WTC11 (cell line): ENCODE results near the gene ODAD4. TPM values are rescaled to one million over a fixed set of nuclear protein-coding genes. Genes with fewer than 3 reads are reported as not detected.

ENCODE experiments used
- ATAC-seq: fragments of 200-7000 bp; cut with Tn5 transposase; 2 replicates; pipeline ENCODE4 v1.10.0; 2021; ENCODE audit warnings: mild to moderate bottlenecking, moderate library complexity
- CTCF ChIA-PET: fragments of 300-600 bp; sonication (Branson Sonifier 250); formaldehyde crosslinking; loops from one replicate; lab custom pipeline; 2021; ENCODE audit warnings: antibody characterized with exemption; lab: Charles Lee
- POLR2A ChIA-PET: fragments of 350-600 bp; sonication (Branson Sonifier 250); formaldehyde crosslinking; loops from one replicate; lab custom pipeline; 2021; ENCODE audit warnings: antibody characterized with exemption; lab: Charles Lee
- DNase-seq: peaks from one replicate; pipeline ENCODE4 v3.0.0; 2021; ENCODE audit warnings: low spot score
- H3K27ac Mint-ChIP-seq: 2 replicates; pipeline ENCODE4 v1.8.0; 2021; ENCODE audit warnings: mixed read lengths
- H3K27me3 Mint-ChIP-seq: 2 replicates; pipeline ENCODE4 v1.8.0; 2021; ENCODE audit warnings: low read depth, mild to moderate bottlenecking, moderate library complexity, mixed read lengths
- H3K36me3 Mint-ChIP-seq: 2 replicates; pipeline ENCODE4 v1.8.0; 2021; ENCODE audit warnings: mixed read lengths
- H3K4me1 Mint-ChIP-seq: 2 replicates; pipeline ENCODE4 v1.8.0; 2022; ENCODE audit warnings: mixed read lengths
- H3K4me3 Mint-ChIP-seq: 2 replicates; pipeline ENCODE4 v1.8.0; 2021; ENCODE audit warnings: mild to moderate bottlenecking, moderate library complexity, mixed read lengths
- H3K9me3 Mint-ChIP-seq: 2 replicates; pipeline ENCODE4 v1.8.0; 2021; ENCODE audit warnings: mixed read lengths
- EMX1 ChIP-seq: fragments of 250-450 bp; sonication (Bioruptor Pico); IDR thresholded peaks from 2 replicates; pipeline ENCODE4 v1.8.0; 2021; ENCODE audit warnings: mild to moderate bottlenecking
- ESRRA ChIP-seq: sonication (generic); formaldehyde crosslinking; IDR thresholded peaks from 2 replicates; pipeline ENCODE4 v1.8.1; 2022; ENCODE audit warnings: mild to moderate bottlenecking, missing genetic modification reagents, borderline replicate concordance
- GABPB1 ChIP-seq: sonication (generic); formaldehyde crosslinking; IDR thresholded peaks from 2 replicates; pipeline ENCODE4 v1.8.1; 2023; ENCODE audit warnings: mild to moderate bottlenecking, missing genetic modification reagents
- GTF2I ChIP-seq: fragments of 250-450 bp; sonication (Bioruptor Pico); conservative IDR thresholded peaks from 2 replicates; pipeline ENCODE4 v1.4.0; 2021; ENCODE audit warnings: mild to moderate bottlenecking
- NFYB ChIP-seq: sonication (generic); formaldehyde crosslinking; conservative IDR thresholded peaks from 2 replicates; pipeline ENCODE4 v1.8.0; 2022; ENCODE audit warnings: low read depth, missing genetic modification reagents
- NR1H2 ChIP-seq: sonication (generic); formaldehyde crosslinking; IDR thresholded peaks from 2 replicates; pipeline ENCODE4 v1.9.0; 2021; ENCODE audit warnings: mild to moderate bottlenecking, moderate library complexity, missing genetic modification reagents
- NR2C2 ChIP-seq: sonication (generic); formaldehyde crosslinking; IDR thresholded peaks from 2 replicates; pipeline ENCODE4 v1.8.0; 2022; ENCODE audit warnings: mild to moderate bottlenecking, missing genetic modification reagents
- NR3C1 ChIP-seq: sonication (generic); formaldehyde crosslinking; conservative IDR thresholded peaks from 2 replicates; pipeline ENCODE4 v1.8.1; 2023; ENCODE audit warnings: low read depth, mild to moderate bottlenecking, missing genetic modification reagents
- OVOL2 ChIP-seq: fragments of 250-450 bp; sonication (Bioruptor Pico); IDR thresholded peaks from 2 replicates; pipeline ENCODE4 v1.9.0; 2021; ENCODE audit warnings: mild to moderate bottlenecking, borderline replicate concordance
- SP1 ChIP-seq: sonication (generic); formaldehyde crosslinking; conservative IDR thresholded peaks from 2 replicates; pipeline ENCODE4 v1.8.1; 2022; ENCODE audit warnings: missing genetic modification reagents
- ZNF121 ChIP-seq: sonication (generic); formaldehyde crosslinking; IDR thresholded peaks from 2 replicates; pipeline ENCODE4 v1.8.0; 2023; ENCODE audit warnings: missing genetic modification reagents
- ZNF317 ChIP-seq: sonication (generic); formaldehyde crosslinking; IDR thresholded peaks from 2 replicates; pipeline ENCODE4 v1.8.1; 2023; ENCODE audit warnings: low read depth, mild to moderate bottlenecking, moderate library complexity, missing genetic modification reagents, borderline replicate concordance
- ZNF423 ChIP-seq: fragments of 250-450 bp; sonication (Bioruptor Pico); IDR thresholded peaks from 2 replicates; pipeline ENCODE4 v2.1.2; 2022; ENCODE audit warnings: mild to moderate bottlenecking, moderate library complexity
- total RNA-seq: library from RNA; stranded (reverse); gene quantifications from 3 replicates; pipeline ENCODE4 v1.2.3, GENCODE V29; 2021
- TF ChIP-seq, protein P1 (sequence below): sonication (generic); formaldehyde crosslinking; IDR thresholded peaks from 2 replicates; pipeline ENCODE4 v1.8.1; 2022; ENCODE audit warnings: mild to moderate bottlenecking, missing genetic modification reagents, moderate library complexity, borderline replicate concordance
- TF ChIP-seq, protein P2 (sequence below): sonication (generic); formaldehyde crosslinking; IDR thresholded peaks from 2 replicates; pipeline ENCODE4 v1.8.0; 2022; ENCODE audit warnings: mild to moderate bottlenecking, missing genetic modification reagents
- TF ChIP-seq, protein P3 (sequence below): sonication (generic); formaldehyde crosslinking; IDR thresholded peaks from 2 replicates; pipeline ENCODE4 v1.8.1; 2023; ENCODE audit warnings: mild to moderate bottlenecking, missing genetic modification reagents, moderate library complexity
- TF ChIP-seq, protein P4 (sequence below): fragments of 250-450 bp; sonication (Bioruptor Pico); IDR thresholded peaks from 2 replicates; pipeline ENCODE4 v1.9.0; 2021; ENCODE audit warnings: mild to moderate bottlenecking, borderline replicate concordance
- TF ChIP-seq, protein P5 (sequence below): sonication (generic); formaldehyde crosslinking; IDR thresholded peaks from 2 replicates; pipeline ENCODE4 v1.8.0; 2022; ENCODE audit warnings: mild to moderate bottlenecking, missing genetic modification reagents

ODAD4 gene
- total RNA-seq, 1 experiment from 2014 or later = 1.9 TPM

DNA sequence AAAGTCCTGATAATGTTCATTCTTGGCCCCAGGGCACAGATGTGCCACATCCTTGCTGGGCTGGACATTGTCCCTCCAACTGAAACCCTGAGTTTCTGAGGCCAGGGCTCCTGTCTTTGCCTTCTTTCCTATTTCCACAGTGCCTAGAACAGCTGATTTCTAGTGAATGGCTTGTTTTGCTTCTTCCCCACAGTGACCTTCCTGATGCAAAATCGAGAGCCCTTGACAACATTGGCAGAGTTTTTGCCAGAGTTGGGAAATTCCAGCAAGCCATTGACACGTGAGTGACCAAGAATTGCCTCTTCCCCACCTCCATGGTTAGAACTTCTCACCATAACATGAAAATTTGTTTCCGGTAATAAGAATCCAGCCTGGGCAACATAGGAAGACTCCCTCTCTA, 14.5 kb downstream of the ODAD4 start (continued):
- TF ChIP-seq, protein P1, sequence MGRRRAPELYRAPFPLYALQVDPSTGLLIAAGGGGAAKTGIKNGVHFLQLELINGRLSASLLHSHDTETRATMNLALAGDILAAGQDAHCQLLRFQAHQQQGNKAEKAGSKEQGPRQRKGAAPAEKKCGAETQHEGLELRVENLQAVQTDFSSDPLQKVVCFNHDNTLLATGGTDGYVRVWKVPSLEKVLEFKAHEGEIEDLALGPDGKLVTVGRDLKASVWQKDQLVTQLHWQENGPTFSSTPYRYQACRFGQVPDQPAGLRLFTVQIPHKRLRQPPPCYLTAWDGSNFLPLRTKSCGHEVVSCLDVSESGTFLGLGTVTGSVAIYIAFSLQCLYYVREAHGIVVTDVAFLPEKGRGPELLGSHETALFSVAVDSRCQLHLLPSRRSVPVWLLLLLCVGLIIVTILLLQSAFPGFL = no peak
- TF ChIP-seq OVOL2 (CRISPR knock-in tag) = no peak
- TF ChIP-seq GTF2I (CRISPR knock-in tag) = no peak
- TF ChIP-seq NR1H2 (CRISPR knock-in tag) = no peak
- no peak for TF ChIP-seq ESRRA (CRISPR knock-in tag)
- no peak for TF ChIP-seq ZNF121 (CRISPR knock-in tag)
- TF ChIP-seq, protein P2, sequence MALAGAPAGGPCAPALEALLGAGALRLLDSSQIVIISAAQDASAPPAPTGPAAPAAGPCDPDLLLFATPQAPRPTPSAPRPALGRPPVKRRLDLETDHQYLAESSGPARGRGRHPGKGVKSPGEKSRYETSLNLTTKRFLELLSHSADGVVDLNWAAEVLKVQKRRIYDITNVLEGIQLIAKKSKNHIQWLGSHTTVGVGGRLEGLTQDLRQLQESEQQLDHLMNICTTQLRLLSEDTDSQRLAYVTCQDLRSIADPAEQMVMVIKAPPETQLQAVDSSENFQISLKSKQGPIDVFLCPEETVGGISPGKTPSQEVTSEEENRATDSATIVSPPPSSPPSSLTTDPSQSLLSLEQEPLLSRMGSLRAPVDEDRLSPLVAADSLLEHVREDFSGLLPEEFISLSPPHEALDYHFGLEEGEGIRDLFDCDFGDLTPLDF (CRISPR knock-in tag) = no peak

DNA sequence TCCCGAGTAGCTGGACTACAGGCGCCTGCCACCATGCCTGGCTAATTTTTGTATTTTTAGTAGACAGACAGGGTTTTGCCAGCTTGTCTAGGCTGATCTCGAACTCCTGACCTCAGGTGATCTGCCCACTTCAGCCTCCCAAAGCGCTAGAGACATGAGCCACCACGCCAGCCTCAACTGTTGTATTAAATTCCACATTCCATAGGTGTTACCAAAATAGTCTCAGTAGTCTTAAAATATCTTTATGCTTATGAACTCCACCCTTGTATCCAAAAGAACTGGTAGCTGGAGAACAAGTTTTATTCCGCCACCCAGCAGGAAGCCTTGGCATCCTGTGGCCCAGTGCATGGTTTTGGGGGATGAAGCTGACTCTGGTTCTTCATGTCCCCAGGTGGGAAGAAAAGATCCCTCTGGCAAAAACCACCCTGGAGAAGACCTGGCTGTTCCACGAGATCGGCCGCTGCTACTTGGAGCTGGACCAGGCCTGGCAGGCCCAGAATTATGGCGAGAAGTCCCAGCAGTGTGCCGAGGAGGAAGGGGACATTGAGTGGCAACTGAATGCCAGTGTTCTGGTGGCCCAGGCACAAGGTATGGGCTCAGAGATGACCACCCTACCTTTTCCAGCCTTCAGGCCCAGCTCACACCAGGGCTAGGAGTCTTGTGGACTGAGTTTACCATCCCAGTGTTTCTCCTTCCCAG, 18.5 kb downstream of the ODAD4 start:
- Mint-ChIP-seq H3K27me3 (no peaks in the 10 kb centered on the region), H3K27ac (no peak overlapping the region), H3K9me3 (no peaks in the 10 kb centered on the region), H3K4me1 (no peaks in the 10 kb centered on the region), H3K36me3 (no peaks in the 10 kb centered on the region), H3K4me3 (no peak overlapping the region)
- DNase-seq (no peak), ATAC-seq (no peak)
- ChIA-PET POLR2A (interaction anchor here (0.5 kb wide), 1 partner anchor 158 kb away, joined by 3 read pairs; no protein-coding TSS in a partner anchor), CTCF (interaction anchor here (1.0 to 1.8 kb wide), 3 partner anchors 8 to 18 kb away, joined by 3 to 8 read pairs (median 7); partner anchors contain the start of gene ODAD4)
- TF ChIP-seq GABPB1 = no peak
- TF ChIP-seq, protein P3, sequence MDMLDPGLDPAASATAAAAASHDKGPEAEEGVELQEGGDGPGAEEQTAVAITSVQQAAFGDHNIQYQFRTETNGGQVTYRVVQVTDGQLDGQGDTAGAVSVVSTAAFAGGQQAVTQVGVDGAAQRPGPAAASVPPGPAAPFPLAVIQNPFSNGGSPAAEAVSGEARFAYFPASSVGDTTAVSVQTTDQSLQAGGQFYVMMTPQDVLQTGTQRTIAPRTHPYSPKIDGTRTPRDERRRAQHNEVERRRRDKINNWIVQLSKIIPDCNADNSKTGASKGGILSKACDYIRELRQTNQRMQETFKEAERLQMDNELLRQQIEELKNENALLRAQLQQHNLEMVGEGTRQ (CRISPR knock-in tag) = no peak
- TF ChIP-seq SP1 (CRISPR knock-in tag) = no peak
- TF ChIP-seq ZNF317 (CRISPR knock-in tag) = no peak
- no peak for TF ChIP-seq NR3C1
- no peak for TF ChIP-seq EMX1 (CRISPR knock-in tag)
- TF ChIP-seq, protein P4, sequence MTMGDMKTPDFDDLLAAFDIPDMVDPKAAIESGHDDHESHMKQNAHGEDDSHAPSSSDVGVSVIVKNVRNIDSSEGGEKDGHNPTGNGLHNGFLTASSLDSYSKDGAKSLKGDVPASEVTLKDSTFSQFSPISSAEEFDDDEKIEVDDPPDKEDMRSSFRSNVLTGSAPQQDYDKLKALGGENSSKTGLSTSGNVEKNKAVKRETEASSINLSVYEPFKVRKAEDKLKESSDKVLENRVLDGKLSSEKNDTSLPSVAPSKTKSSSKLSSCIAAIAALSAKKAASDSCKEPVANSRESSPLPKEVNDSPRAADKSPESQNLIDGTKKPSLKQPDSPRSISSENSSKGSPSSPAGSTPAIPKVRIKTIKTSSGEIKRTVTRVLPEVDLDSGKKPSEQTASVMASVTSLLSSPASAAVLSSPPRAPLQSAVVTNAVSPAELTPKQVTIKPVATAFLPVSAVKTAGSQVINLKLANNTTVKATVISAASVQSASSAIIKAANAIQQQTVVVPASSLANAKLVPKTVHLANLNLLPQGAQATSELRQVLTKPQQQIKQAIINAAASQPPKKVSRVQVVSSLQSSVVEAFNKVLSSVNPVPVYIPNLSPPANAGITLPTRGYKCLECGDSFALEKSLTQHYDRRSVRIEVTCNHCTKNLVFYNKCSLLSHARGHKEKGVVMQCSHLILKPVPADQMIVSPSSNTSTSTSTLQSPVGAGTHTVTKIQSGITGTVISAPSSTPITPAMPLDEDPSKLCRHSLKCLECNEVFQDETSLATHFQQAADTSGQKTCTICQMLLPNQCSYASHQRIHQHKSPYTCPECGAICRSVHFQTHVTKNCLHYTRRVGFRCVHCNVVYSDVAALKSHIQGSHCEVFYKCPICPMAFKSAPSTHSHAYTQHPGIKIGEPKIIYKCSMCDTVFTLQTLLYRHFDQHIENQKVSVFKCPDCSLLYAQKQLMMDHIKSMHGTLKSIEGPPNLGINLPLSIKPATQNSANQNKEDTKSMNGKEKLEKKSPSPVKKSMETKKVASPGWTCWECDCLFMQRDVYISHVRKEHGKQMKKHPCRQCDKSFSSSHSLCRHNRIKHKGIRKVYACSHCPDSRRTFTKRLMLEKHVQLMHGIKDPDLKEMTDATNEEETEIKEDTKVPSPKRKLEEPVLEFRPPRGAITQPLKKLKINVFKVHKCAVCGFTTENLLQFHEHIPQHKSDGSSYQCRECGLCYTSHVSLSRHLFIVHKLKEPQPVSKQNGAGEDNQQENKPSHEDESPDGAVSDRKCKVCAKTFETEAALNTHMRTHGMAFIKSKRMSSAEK (CRISPR knock-in tag) = no peak
- no peak for TF ChIP-seq NR2C2
- TF ChIP-seq, protein P5, sequence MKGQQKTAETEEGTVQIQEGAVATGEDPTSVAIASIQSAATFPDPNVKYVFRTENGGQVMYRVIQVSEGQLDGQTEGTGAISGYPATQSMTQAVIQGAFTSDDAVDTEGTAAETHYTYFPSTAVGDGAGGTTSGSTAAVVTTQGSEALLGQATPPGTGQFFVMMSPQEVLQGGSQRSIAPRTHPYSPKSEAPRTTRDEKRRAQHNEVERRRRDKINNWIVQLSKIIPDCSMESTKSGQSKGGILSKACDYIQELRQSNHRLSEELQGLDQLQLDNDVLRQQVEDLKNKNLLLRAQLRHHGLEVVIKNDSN = no peak
- TF ChIP-seq ZNF423 = no peak
- TF ChIP-seq NFYB (CRISPR knock-in tag) = no peak
